Activated CD4-positive, CD25-positive, alpha-beta regulatory T cell treated with anti-CD3 and anti-CD28 coated beads, Interleukin-2, amount 50 U/mL, for 24 hours (primary cell): ENCODE results near the gene SIN3A.
A peak's percentile ranks its signal among the peaks of the same experiment; 100 is the strongest.
"Not testable (repeated sequence)": the region's sequence is repeated elsewhere in the genome, so short reads cannot be mapped to it uniquely, and the experiment has no call there.

ENCODE experiments used
- ATAC-seq, 2 donors: fragments of 150-1000 bp; cut with Tn5 transposase; one replicate each; pipeline ENCODE4 v1.10.0; 2021; ENCODE audit warnings: mild to moderate bottlenecking in 1 of 2, moderate library complexity in 1 of 2

The SIN3A gene

GRCh38 chr15:75450307-75451201 lies 936 bp downstream of the SIN3A start:
- ATAC-seq = peak; percentile 34 to 36

GRCh38 chr15:75449585-75450306 lies 1.7 kb downstream of the SIN3A start:
- ATAC-seq = no peak

- not testable (repeated sequence) for ATAC-seq
Observed at GRCh38 chr15:75448171-75448570, 3.3 kb downstream of the SIN3A start.

- ATAC-seq = peak; percentile 3 to 11
Observed at GRCh38 chr15:75446151-75446550, 5.3 kb downstream of the SIN3A start.

- ATAC-seq = not testable (repeated sequence)
Observed at GRCh38 chr15:75445324-75445723, 6.2 kb downstream of the SIN3A start.

- not testable (repeated sequence) for ATAC-seq
Observed at GRCh38 chr15:75443972-75444453, 7.5 kb downstream of the SIN3A start.

- no peak for ATAC-seq
Observed at GRCh38 chr15:75437721-75438120, 13.8 kb downstream of the SIN3A start.

- no peak for ATAC-seq
Observed at GRCh38 chr15:75436881-75437280, 14.6 kb downstream of the SIN3A start.

- no peak for ATAC-seq
Observed at GRCh38 chr15:75431682-75432081, 19.8 kb downstream of the SIN3A start.

- no peak for ATAC-seq
Observed at GRCh38 chr15:75431270-75431669, 20.2 kb downstream of the SIN3A start.

GRCh38 chr15:75430259-75430658 lies 21.2 kb downstream of the SIN3A start:
- ATAC-seq = no peak

GRCh38 chr15:75428152-75428551 lies 23.3 kb downstream of the SIN3A start:
- no peak for ATAC-seq

GRCh38 chr15:75425966-75426500 lies 25.5 kb downstream of the SIN3A start:
- no peak for ATAC-seq

- no peak for ATAC-seq
Observed at GRCh38 chr15:75422554-75422953, 28.9 kb downstream of the SIN3A start.

- ATAC-seq = no peak
Observed at GRCh38 chr15:75420698-75421097, 30.8 kb downstream of the SIN3A start.

GRCh38 chr15:75416584-75416983 lies 34.9 kb downstream of the SIN3A start:
- ATAC-seq = no peak

GRCh38 chr15:75410196-75410595 lies 41.3 kb downstream of the SIN3A start:
- no peak for ATAC-seq

- peak; percentile 88 to 91 for ATAC-seq
Observed at GRCh38 chr15:75407083-75407482, 44.4 kb downstream of the SIN3A start.

- no peak for ATAC-seq
Observed at GRCh38 chr15:75403892-75404291, 47.6 kb downstream of the SIN3A start.

GRCh38 chr15:75397494-75397893 lies 54.0 kb downstream of the SIN3A start:
- no peak for ATAC-seq

- ATAC-seq = no peak
Observed at GRCh38 chr15:75389791-75390382, 61.6 kb downstream of the SIN3A start.

- not testable (repeated sequence) for ATAC-seq
Observed at GRCh38 chr15:75383986-75384385, 67.5 kb downstream of the SIN3A start.

- ATAC-seq = no peak
Observed at GRCh38 chr15:75380773-75381172, 70.7 kb downstream of the SIN3A start.
